BJ (cell line): ENCODE measurements around the gene ASB14. TPM values are rescaled to one million over a fixed set of nuclear protein-coding genes. Genes with fewer than 3 reads are reported as not detected.

Experiments
- CTCF ChIA-PET: fragments of 350-600 bp; formaldehyde crosslinking; extraction: SDS; loops from one replicate; lab custom pipeline; 2021; ENCODE audit warnings: antibody characterized with exemption, inconsistent platforms; lab: Yijun Ruan, JAX
- POLR2A ChIA-PET: fragments of 300-600 bp; sonication (Branson Sonifier 250); formaldehyde crosslinking; extraction: SDS; loops from one replicate; lab custom pipeline; 2021; ENCODE audit warnings: antibody characterized with exemption; lab: Charles Lee
- DNase-seq: peaks from one replicate; pipeline ENCODE4 v3.0.0-alpha.2; 2011; ENCODE audit warnings: low read depth
- H3K27me3 ChIP-seq: 2 replicates; pipeline ENCODE4 v1.6.0; 2011; ENCODE audit warnings: low read length; ENCODE audit not compliant: control insufficient read depth, insufficient read depth
- H3K36me3 ChIP-seq: 2 replicates; pipeline ENCODE4 v1.5.1; 2011; ENCODE audit warnings: low read length; ENCODE audit not compliant: control insufficient read depth, insufficient read depth
- H3K4me3 ChIP-seq: 2 replicates; pipeline ENCODE4 v1.5.1; 2011; ENCODE audit warnings: low read depth, mild to moderate bottlenecking, control low read depth, low read length
- CTCF ChIP-seq: IDR thresholded peaks from 2 replicates; pipeline ENCODE4 v1.5.1; 2011; ENCODE audit warnings: low read depth, mild to moderate bottlenecking, control low read depth, inconsistent platforms, low read length, moderate library complexity; ENCODE audit not compliant: insufficient read depth
- polyA plus RNA-seq: library from polyadenylated mRNA; depleted of rRNA; stranded (reverse); fragments of >200 nt; gene quantifications from 2 replicates; pipeline ENCODE4 v1.2.3, GENCODE V29; 2011

ASB14 gene
- polyA plus RNA-seq, 1 experiment, result not detected

GRCh38 chr3:57261119-57261518 lies 31.4 kb downstream of the ASB14 start:
- ChIA-PET POLR2A (no interaction called here), CTCF (no interaction called here)

GRCh38 chr3:57257678-57258077 lies 34.8 kb downstream of the ASB14 start:
- Histone ChIP-seq H3K36me3 (peaks cover 3% of the 10 kb centered on the region), H3K27me3 (no peaks in the 10 kb centered on the region), H3K4me3 (no peak overlapping the region)
- CTCF ChIA-PET, result interaction anchor here (0.6 to 1.0 kb wide), 2 partner anchors 87 to 555 kb away, joined by 3 read pairs; no protein-coding TSS in a partner anchor
- no peak for DNase-seq
- no peak for TF ChIP-seq CTCF
- POLR2A ChIA-PET, result no interaction called here

More at GRCh38 chr3:57261119-57261518, 31.4 kb downstream of the ASB14 start:
- Histone ChIP-seq H3K36me3 (peaks cover 3% of the 10 kb centered on the region), H3K27me3 (no peaks in the 10 kb centered on the region), H3K4me3 (no peak overlapping the region)
- no peak for DNase-seq
- TF ChIP-seq CTCF, result no peak

GRCh38 chr3:57256844-57257243 lies 35.6 kb downstream of the ASB14 start:
- POLR2A ChIA-PET, result no interaction called here
- no peak for DNase-seq
- CTCF ChIA-PET, result no interaction called here
- Histone ChIP-seq H3K27me3 (no peaks in the 10 kb centered on the region), H3K36me3 (peaks cover 3% of the 10 kb centered on the region), H3K4me3 (no peak overlapping the region)
- TF ChIP-seq CTCF, result no peak

GRCh38 chr3:57252404-57252803 lies 40.1 kb downstream of the ASB14 start:
- no peak overlapping the region for H3K4me3 ChIP-seq
- ChIA-PET POLR2A (no interaction called here), CTCF (no interaction called here)
- H3K36me3 ChIP-seq, result no peaks in the 10 kb centered on the region; the same call in 1 of the 2 replicates
- DNase-seq, result no peak
- no peak for TF ChIP-seq CTCF
- no peaks in the 10 kb centered on the region for H3K27me3 ChIP-seq

GRCh38 chr3:57244946-57245345 lies 47.5 kb downstream of the ASB14 start:
- no peak for DNase-seq
- TF ChIP-seq CTCF, result no peak
- H3K4me3 ChIP-seq, result no peak overlapping the region
- ChIA-PET POLR2A (no interaction called here), CTCF (interaction anchor here (0.6 to 1.0 kb wide), 3 partner anchors 74 to 462 kb away, joined by 3 to 4 read pairs (median 3); no protein-coding TSS in a partner anchor)
- peaks cover 2% of the 10 kb centered on the region for H3K36me3 ChIP-seq
- no peaks in the 10 kb centered on the region for H3K27me3 ChIP-seq
